GM23338 (cell line): ENCODE measurements around the gene NCF1.
"Not testable (repeated sequence)": the region's sequence is repeated elsewhere in the genome, so short reads cannot be mapped to it uniquely, and the experiment has no call there.

Source experiments
- CREB1 ChIP-seq: fragments of 250-450 bp; sonication (Bioruptor Pico); IDR thresholded peaks from 2 replicates; pipeline ENCODE4 v1.5.0; 2020; ENCODE audit warnings: low read depth, mild to moderate bottlenecking, moderate library complexity
- CTCF ChIP-seq, 2 experiments: fragments of 200-600 bp in 1 of 2; sonication (generic) in 1 of 2; conservative IDR thresholded peaks; 2 replicates each; pipeline versions ENCODE4 v1.5.1 to v1.6.1; 2016 to 2017; ENCODE audit warnings: antibody characterized with exemption in 2 of 2, low read depth in 2 of 2, mild to moderate bottlenecking in 2 of 2, moderate library complexity in 1 of 2
- ETS1 ChIP-seq: IDR thresholded peaks from 2 replicates; pipeline ENCODE4 v1.6.1; 2016; ENCODE audit warnings: antibody characterized with exemption
- EZH2 ChIP-seq: fragments of 200-600 bp; sonication (generic); IDR thresholded peaks from one replicate; pipeline ENCODE4 v1.8.0; 2017; ENCODE audit warnings: antibody characterized with exemption, mild to moderate bottlenecking, low read depth; ENCODE audit not compliant: unreplicated experiment
- EZH2phosphoT487 ChIP-seq: fragments of 200-600 bp; sonication (generic); IDR thresholded peaks from one replicate; pipeline ENCODE4 v1.8.1; 2018; ENCODE audit warnings: antibody characterized with exemption; ENCODE audit not compliant: unreplicated experiment
- JUNB ChIP-seq: IDR thresholded peaks from one replicate; pipeline ENCODE4 v1.6.1; 2016; ENCODE audit warnings: antibody characterized with exemption; ENCODE audit not compliant: unreplicated experiment
- NANOG ChIP-seq: IDR thresholded peaks from 2 replicates; pipeline ENCODE4 v1.6.1; 2016; ENCODE audit warnings: antibody characterized with exemption, borderline replicate concordance
- POLR2AphosphoS5 ChIP-seq: IDR thresholded peaks from 2 replicates; pipeline ENCODE4 v1.6.1; 2016; ENCODE audit warnings: antibody characterized with exemption, low read depth
- REST ChIP-seq: IDR thresholded peaks from one replicate; pipeline ENCODE4 v1.6.1; 2018; ENCODE audit warnings: antibody characterized with exemption; ENCODE audit not compliant: unreplicated experiment
- STAT1 ChIP-seq: IDR thresholded peaks from one replicate; pipeline ENCODE4 v1.6.1; 2016; ENCODE audit warnings: antibody characterized with exemption; ENCODE audit not compliant: unreplicated experiment
- ZNF114 ChIP-seq: fragments of 250-450 bp; sonication (Bioruptor Pico); IDR thresholded peaks from 2 replicates; pipeline ENCODE4 v1.5.0; 2020; ENCODE audit warnings: mild to moderate bottlenecking, moderate library complexity
- ZNF331 ChIP-seq: fragments of 250-450 bp; sonication (Bioruptor Pico); IDR thresholded peaks from 2 replicates; pipeline ENCODE4 v1.5.0; 2020; ENCODE audit warnings: low read depth, mild to moderate bottlenecking, moderate library complexity
- ZNF462 ChIP-seq: fragments of 250-450 bp; sonication (Bioruptor Pico); IDR thresholded peaks from 2 replicates; pipeline ENCODE4 v1.5.0; 2020; ENCODE audit warnings: mild to moderate bottlenecking, moderate library complexity

GRCh38 chr7:74766991-74767390, 6.8 kb upstream of the NCF1 start:
- TF ChIP-seq EZH2phosphoT487; CTCF (conservative IDR thresholded peaks at IDR 0.05; ENCODE audit: low read depth in 2 of 2); EZH2; STAT1; POLR2AphosphoS5; REST; ZNF114 (CRISPR knock-in tag); CREB1 (CRISPR knock-in tag); ZNF462 (CRISPR knock-in tag); JUNB; ETS1; NANOG; ZNF331 (CRISPR knock-in tag): not testable (repeated sequence)
